ENCODE measurements around the gene CRCP.
"Not testable (repeated sequence)": the region's sequence is repeated elsewhere in the genome, so short reads cannot be mapped to it uniquely, and the experiment has no call there.

DNA sequence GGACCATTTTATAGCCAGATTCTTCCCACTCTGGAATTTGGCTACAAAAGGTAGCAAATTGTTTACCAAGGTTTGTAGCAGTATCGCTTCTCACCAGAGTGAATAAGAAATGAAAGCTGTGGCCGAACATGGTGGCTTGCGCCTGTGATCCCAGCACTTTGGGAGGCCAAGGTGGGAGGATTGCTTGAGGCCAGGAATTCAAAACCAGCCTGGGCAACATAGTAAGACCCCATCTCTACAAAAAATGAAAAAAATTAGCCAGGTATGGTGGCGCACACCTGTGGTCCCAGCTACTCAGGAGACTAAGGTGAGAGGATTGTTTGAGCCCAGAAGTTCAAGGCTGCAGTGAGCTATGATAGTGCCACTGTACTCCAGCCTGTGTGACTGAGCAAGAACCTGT is 33.0 kb downstream of the CRCP start:
- TF ChIP-seq, protein P1, sequence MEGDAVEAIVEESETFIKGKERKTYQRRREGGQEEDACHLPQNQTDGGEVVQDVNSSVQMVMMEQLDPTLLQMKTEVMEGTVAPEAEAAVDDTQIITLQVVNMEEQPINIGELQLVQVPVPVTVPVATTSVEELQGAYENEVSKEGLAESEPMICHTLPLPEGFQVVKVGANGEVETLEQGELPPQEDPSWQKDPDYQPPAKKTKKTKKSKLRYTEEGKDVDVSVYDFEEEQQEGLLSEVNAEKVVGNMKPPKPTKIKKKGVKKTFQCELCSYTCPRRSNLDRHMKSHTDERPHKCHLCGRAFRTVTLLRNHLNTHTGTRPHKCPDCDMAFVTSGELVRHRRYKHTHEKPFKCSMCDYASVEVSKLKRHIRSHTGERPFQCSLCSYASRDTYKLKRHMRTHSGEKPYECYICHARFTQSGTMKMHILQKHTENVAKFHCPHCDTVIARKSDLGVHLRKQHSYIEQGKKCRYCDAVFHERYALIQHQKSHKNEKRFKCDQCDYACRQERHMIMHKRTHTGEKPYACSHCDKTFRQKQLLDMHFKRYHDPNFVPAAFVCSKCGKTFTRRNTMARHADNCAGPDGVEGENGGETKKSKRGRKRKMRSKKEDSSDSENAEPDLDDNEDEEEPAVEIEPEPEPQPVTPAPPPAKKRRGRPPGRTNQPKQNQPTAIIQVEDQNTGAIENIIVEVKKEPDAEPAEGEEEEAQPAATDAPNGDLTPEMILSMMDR (IDR thresholded peaks at IDR 0.05; ENCODE audit: low read length) = not testable (repeated sequence)
- TF ChIP-seq EZH2phosphoT487 (IDR thresholded peaks at IDR 0.05; ENCODE audit: low read length); EZH2 (optimal IDR thresholded peaks at IDR 0.05; ENCODE audit: low read depth, low read length): not testable (repeated sequence)

All from MM.1S (cell line).